Muscle layer of duodenum (tissue), 2 donors: ENCODE data around the gene NAALADL2.
"Not testable (repeated sequence)": the region's sequence is repeated elsewhere in the genome, so short reads cannot be mapped to it uniquely, and the experiment has no call there.

Experiments used
- H3K27ac ChIP-seq: one replicate; pipeline ENCODE4 v1.7.0; 2013; ENCODE audit warnings: mild to moderate bottlenecking, low read length
- H3K27me3 ChIP-seq: one replicate; pipeline ENCODE4 v1.7.0; 2013; ENCODE audit warnings: low read depth, mild to moderate bottlenecking, control low read depth, low read length
- H3K36me3 ChIP-seq, 2 donors: one replicate each; pipeline ENCODE4 v1.7.0; 2013; ENCODE audit warnings: low read length in 2 of 2, control low read depth in 1 of 2, mild to moderate bottlenecking in 1 of 2; ENCODE audit not compliant: insufficient read depth in 2 of 2, control insufficient read depth in 1 of 2
- H3K4me1 ChIP-seq, 2 donors: one replicate each; pipeline ENCODE4 v1.7.0; 2013; ENCODE audit warnings: low read length in 2 of 2, mild to moderate bottlenecking in 2 of 2, control low read depth in 1 of 2, moderate library complexity in 1 of 2; ENCODE audit not compliant: insufficient read depth in 2 of 2, control insufficient read depth in 1 of 2
- H3K4me3 ChIP-seq, 2 donors: one replicate each; pipeline ENCODE4 v1.7.0; 2013; ENCODE audit warnings: low read length in 2 of 2, low read depth in 1 of 2, mild to moderate bottlenecking in 1 of 2
- H3K9me3 ChIP-seq, 2 donors: one replicate each; pipeline ENCODE4 v1.7.0; 2013; ENCODE audit warnings: low read length in 2 of 2, control low read depth in 1 of 2, mild to moderate bottlenecking in 1 of 2; ENCODE audit not compliant: control insufficient read depth in 1 of 2
- donor health status: healthy.

Gene NAALADL2

GRCh38 chr3:175743733-175744400 is 884.7 kb downstream of the NAALADL2 start:
- Histone ChIP-seq H3K4me3 (no peak overlapping the region), H3K36me3 (no peaks in the 10 kb centered on the region), H3K27me3 (no peaks in the 10 kb centered on the region), H3K9me3 (no peaks in the 10 kb centered on the region), H3K4me1 (no peaks in the 10 kb centered on the region), H3K27ac (no peak overlapping the region)

GRCh38 chr3:175746308-175746707 is 887.2 kb downstream of the NAALADL2 start:
- Histone ChIP-seq H3K27ac (no peak overlapping the region), H3K36me3 (no peaks in the 10 kb centered on the region), H3K9me3 (no peaks in the 10 kb centered on the region), H3K27me3 (no peaks in the 10 kb centered on the region), H3K4me3 (no peak overlapping the region), H3K4me1 (no peaks in the 10 kb centered on the region)

GRCh38 chr3:175748087-175748730 is 889.1 kb downstream of the NAALADL2 start:
- no peaks in the 10 kb centered on the region for H3K36me3 ChIP-seq
- no peak overlapping the region for H3K4me3 ChIP-seq
- H3K9me3 ChIP-seq = no peaks in the 10 kb centered on the region
- H3K27me3 ChIP-seq = no peaks in the 10 kb centered on the region
- no peaks in the 10 kb centered on the region for H3K4me1 ChIP-seq
- H3K27ac ChIP-seq = no peak overlapping the region

GRCh38 chr3:175749981-175750380 is 890.8 kb downstream of the NAALADL2 start:
- H3K27me3 ChIP-seq = no peaks in the 10 kb centered on the region
- no peaks in the 10 kb centered on the region for H3K4me1 ChIP-seq
- no peak overlapping the region for H3K4me3 ChIP-seq
- no peaks in the 10 kb centered on the region for H3K9me3 ChIP-seq
- H3K36me3 ChIP-seq = no peaks in the 10 kb centered on the region
- no peak overlapping the region for H3K27ac ChIP-seq

GRCh38 chr3:175751089-175751488 is 892.0 kb downstream of the NAALADL2 start:
- Histone ChIP-seq H3K9me3 (no peaks in the 10 kb centered on the region), H3K4me3 (no peak overlapping the region), H3K27ac (no peak overlapping the region), H3K36me3 (no peaks in the 10 kb centered on the region), H3K27me3 (no peaks in the 10 kb centered on the region), H3K4me1 (no peaks in the 10 kb centered on the region)

- Histone ChIP-seq H3K9me3 (no peaks in the 10 kb centered on the region), H3K4me3 (no peak overlapping the region), H3K27ac (no peak overlapping the region), H3K4me1 (no peaks in the 10 kb centered on the region), H3K27me3 (no peaks in the 10 kb centered on the region), H3K36me3 (no peaks in the 10 kb centered on the region)
Measured at GRCh38 chr3:175763948-175764347, 904.8 kb downstream of the NAALADL2 start.

GRCh38 chr3:175764722-175765121 is 905.6 kb downstream of the NAALADL2 start:
- H3K27me3 ChIP-seq = no peaks in the 10 kb centered on the region
- H3K4me1 ChIP-seq = no peaks in the 10 kb centered on the region
- no peak overlapping the region for H3K27ac ChIP-seq
- no peak overlapping the region for H3K4me3 ChIP-seq
- H3K36me3 ChIP-seq = no peaks in the 10 kb centered on the region
- no peaks in the 10 kb centered on the region for H3K9me3 ChIP-seq

GRCh38 chr3:175770426-175770825 is 911.3 kb downstream of the NAALADL2 start:
- Histone ChIP-seq H3K4me1 (no peaks in the 10 kb centered on the region), H3K9me3 (no peaks in the 10 kb centered on the region), H3K27me3 (no peaks in the 10 kb centered on the region), H3K4me3 (no peak overlapping the region), H3K36me3 (no peaks in the 10 kb centered on the region), H3K27ac (no peak overlapping the region)

GRCh38 chr3:175777495-175777894 is 918.4 kb downstream of the NAALADL2 start:
- no peaks in the 10 kb centered on the region for H3K27me3 ChIP-seq
- H3K27ac ChIP-seq = no peak overlapping the region
- H3K9me3 ChIP-seq = no peaks in the 10 kb centered on the region
- H3K4me3 ChIP-seq = no peak overlapping the region
- no peaks in the 10 kb centered on the region for H3K4me1 ChIP-seq
- H3K36me3 ChIP-seq = no peaks in the 10 kb centered on the region

- H3K27ac ChIP-seq = no peak overlapping the region
- no peaks in the 10 kb centered on the region for H3K36me3 ChIP-seq
- H3K27me3 ChIP-seq = no peaks in the 10 kb centered on the region
- H3K9me3 ChIP-seq = no peaks in the 10 kb centered on the region
- no peaks in the 10 kb centered on the region for H3K4me1 ChIP-seq
- no peak overlapping the region for H3K4me3 ChIP-seq
Measured at GRCh38 chr3:175777965-175778364, 918.8 kb downstream of the NAALADL2 start.

- Histone ChIP-seq H3K27ac (no peak overlapping the region), H3K4me1 (no peaks in the 10 kb centered on the region), H3K9me3 (no peaks in the 10 kb centered on the region), H3K4me3 (no peak overlapping the region), H3K27me3 (no peaks in the 10 kb centered on the region), H3K36me3 (no peaks in the 10 kb centered on the region)
Measured at GRCh38 chr3:175778994-175779393, 919.9 kb downstream of the NAALADL2 start.

- H3K4me3 ChIP-seq, H3K36me3 ChIP-seq, H3K27me3 ChIP-seq, H3K4me1 ChIP-seq, H3K9me3 ChIP-seq, H3K27ac ChIP-seq: not testable (repeated sequence)
Measured at GRCh38 chr3:175787109-175787508, 928.0 kb downstream of the NAALADL2 start.
